CD4-positive, alpha-beta T cell treated with Interleukin-17A for 1 hour (primary cell): ENCODE data around the gene DOCK9.
A peak's percentile ranks its signal among the peaks of the same experiment; 100 is the strongest.

ENCODE experiments used
- DNase-seq: peaks from one replicate; pipeline ENCODE4 v3.0.0-alpha.2; 2020

The DOCK9 gene

GRCh38 chr13:98879127-98879520, 98.7 kb downstream of the DOCK9 start:
- no peak for DNase-seq

GRCh38 chr13:98878486-98879126, 99.3 kb downstream of the DOCK9 start:
- no peak for DNase-seq

GRCh38 chr13:98877936-98878335, 99.9 kb downstream of the DOCK9 start:
- DNase-seq, result no peak

- DNase-seq, result no peak
Observed at GRCh38 chr13:98877466-98877865, 100.4 kb downstream of the DOCK9 start.

- no peak for DNase-seq
Observed at GRCh38 chr13:98875146-98875729, 102.6 kb downstream of the DOCK9 start.

- DNase-seq, result no peak
Observed at GRCh38 chr13:98874029-98874397, 103.9 kb downstream of the DOCK9 start.

GRCh38 chr13:98873377-98874028, 104.4 kb downstream of the DOCK9 start:
- no peak for DNase-seq

- DNase-seq, result no peak
Observed at GRCh38 chr13:98871727-98872126, 106.1 kb downstream of the DOCK9 start.

GRCh38 chr13:98869408-98870090, 108.3 kb downstream of the DOCK9 start:
- peak; percentile 32 for DNase-seq

- no peak for DNase-seq
Observed at GRCh38 chr13:98868932-98869331, 108.9 kb downstream of the DOCK9 start.

GRCh38 chr13:98866882-98867281, 111.0 kb downstream of the DOCK9 start:
- DNase-seq, result no peak

GRCh38 chr13:98860491-98860890, 117.4 kb downstream of the DOCK9 start:
- DNase-seq, result no peak

GRCh38 chr13:98858191-98858590, 119.7 kb downstream of the DOCK9 start:
- no peak for DNase-seq

- no peak for DNase-seq
Observed at GRCh38 chr13:98856983-98857382, 120.9 kb downstream of the DOCK9 start.

- no peak for DNase-seq
Observed at GRCh38 chr13:98854448-98854847, 123.4 kb downstream of the DOCK9 start.

GRCh38 chr13:98853771-98854221, 124.1 kb downstream of the DOCK9 start:
- DNase-seq, result no peak

GRCh38 chr13:98851276-98851675, 126.6 kb downstream of the DOCK9 start:
- DNase-seq, result no peak

- DNase-seq, result no peak
Observed at GRCh38 chr13:98848746-98849145, 129.1 kb downstream of the DOCK9 start.

- DNase-seq, result no peak
Observed at GRCh38 chr13:98847780-98848179, 130.1 kb downstream of the DOCK9 start.

GRCh38 chr13:98846986-98847385, 130.9 kb downstream of the DOCK9 start:
- no peak for DNase-seq

GRCh38 chr13:98846521-98846920, 131.3 kb downstream of the DOCK9 start:
- DNase-seq, result no peak

- no peak for DNase-seq
Observed at GRCh38 chr13:98845742-98846141, 132.1 kb downstream of the DOCK9 start.

- no peak for DNase-seq
Observed at GRCh38 chr13:98844021-98844420, 133.8 kb downstream of the DOCK9 start.

- no peak for DNase-seq
Observed at GRCh38 chr13:98843482-98843877, 134.4 kb downstream of the DOCK9 start.
